ENCODE data around the gene SPDYE16. TPM values are rescaled to one million over a fixed set of nuclear protein-coding genes. Genes with fewer than 3 reads are reported as not detected.
"Not testable (repeated sequence)": the region's sequence is repeated elsewhere in the genome, so short reads cannot be mapped to it uniquely, and the experiment has no call there.

SPDYE16 gene, protein sequence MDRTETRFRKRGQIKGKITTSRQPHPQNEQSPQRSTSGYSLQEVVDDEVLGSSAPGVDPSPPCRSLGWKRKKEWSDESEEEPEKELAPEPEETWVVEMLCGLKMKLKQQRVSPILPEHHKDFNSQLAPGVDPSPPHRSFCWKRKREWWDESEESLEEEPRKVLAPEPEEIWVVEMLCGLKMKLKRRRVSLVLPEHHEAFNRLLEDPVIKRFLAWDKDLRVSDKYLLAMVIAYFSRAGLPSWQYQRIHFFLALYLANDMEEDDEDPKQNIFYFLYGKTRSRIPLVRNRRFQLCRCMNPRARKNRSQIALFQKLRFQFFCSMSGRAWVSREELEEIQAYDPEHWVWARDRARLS
- 0.18 to 0.44 TPM (median 0.34 TPM) in 3 replicates for total RNA-seq

DNA sequence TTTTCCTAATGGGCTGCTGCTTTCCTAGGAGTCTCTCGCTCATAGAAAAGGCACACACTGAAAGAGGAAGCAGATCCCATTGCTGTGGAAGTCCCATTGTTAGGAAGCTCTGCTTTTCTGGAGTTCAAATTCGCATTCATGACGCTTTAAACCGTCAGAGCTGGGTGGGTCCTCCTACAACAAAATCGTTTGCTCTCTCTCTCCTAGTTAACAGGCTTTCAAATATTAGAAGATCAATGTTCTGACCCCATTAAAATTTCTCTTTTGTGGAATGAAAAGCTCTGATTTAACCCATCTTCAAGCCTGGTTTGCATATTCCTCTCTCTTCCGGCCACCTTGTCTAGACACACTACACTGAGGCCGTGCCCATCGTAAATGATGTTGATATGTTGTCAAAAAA lies at the start of gene SPDYE16:
Gene SPDYE16 (minus strand): TSS at position 101 of the 400 bp plus-strand sequence. CDS start 1,838 bp downstream, outside the sequence.
- H3K36me3 Mint-ChIP-seq; H3K27ac Mint-ChIP-seq; H3K9me3 Mint-ChIP-seq; H3K27me3 Mint-ChIP-seq (ENCODE audit: low read depth); H3K4me3 Mint-ChIP-seq; DNase-seq (ENCODE audit: low spot score in 2 of 2, unreplicated experiment in 2 of 2); H3K4me1 Mint-ChIP-seq: not testable (repeated sequence)

DNA sequence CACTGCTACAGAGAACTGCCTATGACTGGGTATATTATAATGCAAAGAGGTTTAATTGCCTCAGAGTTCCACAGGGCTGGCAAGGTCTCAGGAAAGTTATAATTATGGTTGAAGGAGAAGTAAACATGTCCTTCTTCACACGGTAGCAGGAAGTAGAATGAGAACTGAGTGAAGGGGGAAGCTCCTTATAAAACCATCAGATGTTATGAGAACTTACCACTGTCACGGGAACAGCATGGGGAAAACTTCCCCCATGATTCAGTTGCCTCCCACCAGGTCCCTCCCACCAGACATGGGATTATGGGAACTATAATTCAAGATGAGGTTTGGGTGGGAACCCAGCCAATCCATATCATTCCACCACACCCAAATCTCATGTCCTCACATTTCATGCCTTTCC lies 49.6 kb upstream of the SPDYE16 start:
- peaks cover 17% of the 10 kb centered on the region for H3K9me3 Mint-ChIP-seq
- not testable (repeated sequence) for DNase-seq (ENCODE audit: low spot score in 2 of 2, unreplicated experiment in 2 of 2); H3K36me3 Mint-ChIP-seq; H3K4me3 Mint-ChIP-seq; H3K4me1 Mint-ChIP-seq; H3K27me3 Mint-ChIP-seq (ENCODE audit: low read depth); H3K27ac Mint-ChIP-seq

DNA sequence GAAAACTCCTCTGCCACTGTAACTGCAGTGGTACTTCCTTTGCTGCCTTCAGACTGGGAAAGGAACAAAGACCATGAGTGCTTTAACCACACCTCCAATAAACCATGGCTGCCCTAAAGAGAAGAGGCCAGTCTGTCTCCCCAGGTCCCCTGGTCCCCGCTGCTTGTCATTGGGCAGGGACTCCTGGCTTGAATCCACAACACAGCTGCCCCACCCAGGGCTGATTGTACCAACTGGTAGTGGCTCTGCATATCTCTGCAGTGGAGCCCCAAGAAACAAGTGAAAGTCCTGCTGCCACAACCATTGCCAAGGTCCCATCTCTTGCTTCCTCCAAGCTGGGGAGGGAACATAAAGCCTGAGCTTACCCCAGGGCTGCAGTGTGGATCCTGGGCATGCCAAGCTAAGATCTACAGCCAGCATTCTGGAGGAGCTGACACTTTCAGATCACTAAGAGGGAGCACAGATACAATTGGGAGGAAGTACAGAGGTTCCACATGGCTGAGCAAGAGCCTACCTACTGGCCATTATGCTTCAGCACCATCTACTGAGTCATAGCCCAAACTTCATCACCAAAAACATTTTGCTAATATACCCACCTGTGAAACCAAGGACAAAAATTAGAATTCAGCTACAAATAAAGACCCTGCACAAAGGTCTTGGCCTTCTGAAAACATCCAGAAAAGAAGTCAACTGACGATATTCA lies 48.7 kb upstream of the SPDYE16 start:
- H3K36me3 Mint-ChIP-seq; H3K27ac Mint-ChIP-seq; H3K27me3 Mint-ChIP-seq (ENCODE audit: low read depth); H3K4me1 Mint-ChIP-seq; H3K4me3 Mint-ChIP-seq; DNase-seq (ENCODE audit: low spot score in 2 of 2, unreplicated experiment in 2 of 2): not testable (repeated sequence)
- H3K9me3 Mint-ChIP-seq: peaks cover 13% of the 10 kb centered on the region

DNA sequence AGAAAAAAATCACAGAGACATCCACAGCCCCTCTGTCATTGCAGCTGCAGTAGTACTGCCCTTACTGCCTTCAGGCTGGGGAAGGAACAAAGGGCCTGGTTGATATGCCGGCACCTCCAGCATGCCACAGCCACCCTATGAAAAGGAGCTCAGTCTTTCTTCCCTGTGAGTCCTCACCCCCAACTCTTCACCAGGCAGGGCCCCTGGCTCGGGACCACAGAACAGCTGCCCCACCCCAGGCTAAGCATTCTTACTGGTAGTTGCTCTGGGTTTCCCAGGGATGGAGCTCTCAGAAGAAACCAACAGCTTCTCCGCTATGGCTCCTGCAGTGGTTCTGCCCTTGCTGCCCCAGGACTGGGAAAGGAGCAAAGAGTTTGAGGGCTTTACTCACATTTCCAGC lies 47.9 kb upstream of the SPDYE16 start:
- not testable (repeated sequence) for H3K27ac Mint-ChIP-seq; DNase-seq (ENCODE audit: low spot score in 2 of 2, unreplicated experiment in 2 of 2); H3K36me3 Mint-ChIP-seq; H3K4me3 Mint-ChIP-seq; H3K27me3 Mint-ChIP-seq (ENCODE audit: low read depth); H3K4me1 Mint-ChIP-seq
- peaks cover 11% of the 10 kb centered on the region for H3K9me3 Mint-ChIP-seq

DNA sequence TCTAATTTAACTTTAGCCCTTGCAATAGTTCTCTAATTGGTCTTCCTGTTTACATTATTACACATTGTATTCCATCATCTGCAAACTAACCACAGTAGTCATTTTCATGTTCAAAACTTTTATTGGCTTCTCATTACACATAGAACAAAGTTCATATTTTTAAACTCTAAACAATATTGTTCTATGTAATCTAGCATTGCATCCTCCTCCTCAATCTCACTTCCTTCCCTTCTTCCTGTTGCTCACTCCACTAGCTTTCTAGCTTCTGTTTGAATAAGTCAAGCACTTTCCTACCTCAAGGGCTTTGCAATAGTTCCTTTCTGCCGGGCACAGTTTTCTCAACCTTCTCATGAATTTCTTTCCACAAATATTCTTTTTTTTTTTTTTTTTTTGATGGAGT lies 45.5 kb upstream of the SPDYE16 start:
- H3K36me3 Mint-ChIP-seq; H3K9me3 Mint-ChIP-seq; H3K27ac Mint-ChIP-seq; H3K4me1 Mint-ChIP-seq; H3K27me3 Mint-ChIP-seq (ENCODE audit: low read depth); H3K4me3 Mint-ChIP-seq; DNase-seq (ENCODE audit: low spot score in 2 of 2, unreplicated experiment in 2 of 2): not testable (repeated sequence)

DNA sequence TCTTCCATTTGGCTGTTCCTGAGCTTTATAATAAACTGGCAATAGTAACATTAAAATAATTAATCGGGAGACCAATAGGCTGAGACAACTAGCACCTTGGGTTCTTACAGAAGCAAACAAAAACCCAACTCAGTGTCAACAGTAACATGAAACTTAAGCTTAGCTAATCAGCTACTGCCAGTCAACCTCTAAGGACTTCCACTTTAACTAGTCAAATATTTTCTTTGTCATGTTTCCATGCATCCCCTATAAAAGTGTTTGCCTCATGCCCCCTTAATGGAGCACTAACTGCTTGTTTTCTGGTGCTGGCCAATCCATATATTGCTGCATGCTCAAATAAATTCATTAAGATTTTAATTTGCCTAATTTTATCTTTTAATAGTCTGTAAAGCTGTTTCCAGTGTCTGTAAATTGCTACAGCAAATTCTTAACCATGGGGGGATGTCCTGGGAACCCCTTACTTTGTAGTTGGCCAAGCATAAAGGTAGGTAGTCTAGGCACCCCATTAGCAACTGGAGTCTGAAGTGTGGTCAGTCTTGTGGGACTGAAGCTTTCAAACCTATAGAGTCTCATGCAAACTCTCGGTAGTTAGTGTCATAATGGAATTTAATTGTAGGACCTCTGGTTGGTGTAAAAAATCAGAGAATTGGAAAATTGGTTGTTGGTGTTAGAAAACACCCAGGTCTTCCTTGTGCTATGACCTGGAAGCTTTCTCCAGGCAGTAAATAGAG lies 43.7 kb upstream of the SPDYE16 start:
- not testable (repeated sequence) for H3K36me3 Mint-ChIP-seq; H3K27ac Mint-ChIP-seq; H3K9me3 Mint-ChIP-seq; H3K4me3 Mint-ChIP-seq; DNase-seq (ENCODE audit: low spot score in 2 of 2, unreplicated experiment in 2 of 2); H3K27me3 Mint-ChIP-seq (ENCODE audit: low read depth)
- peaks cover 11% of the 10 kb centered on the region for H3K4me1 Mint-ChIP-seq

DNA sequence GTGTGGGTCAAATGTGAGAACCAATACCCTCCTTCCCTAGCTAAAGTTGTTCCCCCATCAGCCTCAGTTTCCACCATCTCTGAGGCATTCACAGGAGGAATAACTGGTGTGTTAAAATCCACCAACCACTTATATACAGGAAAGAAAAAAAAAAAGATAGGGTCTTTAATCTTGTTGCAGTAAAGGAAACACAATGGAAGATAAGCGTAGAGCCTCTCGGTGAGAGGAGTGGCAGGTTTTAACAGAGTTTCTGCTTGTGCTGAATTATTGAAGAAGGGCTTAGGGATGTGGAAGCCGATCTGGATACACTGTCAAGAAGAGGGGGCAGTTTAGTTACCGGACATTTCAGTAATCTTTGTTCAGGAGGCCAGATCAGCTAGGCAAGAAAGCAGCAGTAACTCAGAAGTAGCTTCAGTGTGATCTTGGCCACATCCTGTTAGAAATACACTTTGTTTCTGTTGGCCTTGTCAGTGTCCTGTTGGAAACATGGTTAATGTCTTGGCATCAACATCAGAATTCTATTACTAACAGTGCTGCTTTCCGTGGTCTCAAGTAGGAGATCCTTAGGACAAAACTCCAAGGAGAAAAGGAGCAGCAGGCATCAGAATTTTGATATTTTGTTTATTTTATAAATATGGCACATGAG lies 40.7 kb upstream of the SPDYE16 start:
- H3K4me3 Mint-ChIP-seq; H3K27me3 Mint-ChIP-seq (ENCODE audit: low read depth); DNase-seq (ENCODE audit: low spot score in 2 of 2, unreplicated experiment in 2 of 2); H3K9me3 Mint-ChIP-seq; H3K36me3 Mint-ChIP-seq: not testable (repeated sequence)
- Mint-ChIP-seq H3K4me1 (peaks cover 11% of the 10 kb centered on the region), H3K27ac (peak overlapping the region; percentile 77)

DNA sequence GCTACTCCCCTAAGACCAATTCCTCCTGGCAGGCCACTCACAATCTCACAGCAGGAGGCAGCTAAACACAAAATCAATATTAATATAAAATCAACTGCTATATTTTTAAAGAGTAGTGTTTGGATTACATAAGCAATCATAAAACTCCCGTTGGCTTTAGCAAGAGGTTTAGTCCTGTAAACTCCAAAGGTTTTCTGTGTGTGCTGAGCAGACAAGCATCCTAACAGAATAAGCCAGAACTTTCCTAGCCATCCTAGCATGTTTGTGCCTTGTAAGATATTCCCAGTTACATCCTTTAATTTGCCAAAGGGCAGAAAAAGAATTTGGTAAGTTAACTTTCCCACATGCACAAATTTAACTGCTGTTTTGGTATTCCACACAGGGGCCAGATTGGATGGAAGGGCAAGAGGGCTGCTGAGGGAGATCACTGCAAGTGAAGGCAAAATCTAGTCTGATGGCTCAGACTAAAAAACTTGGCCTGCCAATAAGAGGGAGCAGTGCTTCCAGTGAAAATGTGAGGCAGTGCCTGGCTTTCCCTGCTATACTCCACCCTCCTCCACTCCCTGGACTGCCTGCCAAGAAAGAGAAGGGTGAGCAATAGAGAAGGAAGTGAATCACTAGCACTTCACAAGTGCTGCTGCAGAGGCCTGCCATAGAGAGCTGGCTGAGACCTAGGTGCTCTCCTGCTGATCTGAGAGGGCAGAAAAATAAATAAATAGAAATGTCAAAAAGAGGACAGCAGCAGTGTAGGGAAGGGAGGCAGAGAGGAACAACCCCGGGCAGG lies 39.9 kb upstream of the SPDYE16 start:
- Mint-ChIP-seq H3K4me1 (peaks cover 11% of the 10 kb centered on the region), H3K27ac (peak overlapping the region; percentile 77)
- not testable (repeated sequence) for H3K9me3 Mint-ChIP-seq; H3K4me3 Mint-ChIP-seq; H3K27me3 Mint-ChIP-seq (ENCODE audit: low read depth); H3K36me3 Mint-ChIP-seq
- DNase-seq (ENCODE audit: low spot score in 2 of 2, unreplicated experiment in 2 of 2): peak in 1 of 2 experiments; percentile 40

DNA sequence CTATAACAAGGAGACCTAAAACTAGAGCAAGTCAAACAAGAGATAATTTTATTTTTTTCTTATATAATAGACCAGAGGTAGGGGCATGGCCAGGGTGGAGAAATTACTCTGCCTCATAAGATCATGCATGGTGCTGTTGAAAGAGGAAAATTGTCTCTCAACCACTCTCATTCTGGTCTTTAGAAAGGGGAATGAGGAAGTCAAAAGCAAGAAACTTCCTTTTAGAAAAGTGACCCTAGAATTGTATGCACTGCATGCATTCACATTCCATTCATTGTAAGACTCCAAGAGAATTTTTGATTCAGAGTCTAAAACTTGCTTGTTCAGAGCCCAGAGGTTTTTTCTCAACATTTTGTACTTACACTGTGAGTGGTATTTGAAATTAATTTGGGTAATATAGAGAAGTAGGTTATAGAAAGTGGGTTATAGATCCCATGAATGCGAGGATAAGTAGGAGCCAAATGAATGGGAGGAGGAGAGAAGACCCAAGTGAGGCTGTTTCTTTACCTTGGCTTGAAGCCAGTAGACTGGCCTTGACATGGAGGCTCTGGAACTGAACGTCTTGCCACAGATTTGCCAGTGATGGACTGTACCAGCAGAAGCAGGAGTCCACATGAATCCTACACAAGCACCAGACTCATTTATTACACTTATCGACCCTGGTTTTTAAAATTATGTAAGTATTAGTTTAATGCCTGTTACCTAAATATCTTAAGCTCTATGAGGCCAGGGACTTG lies 33.0 kb upstream of the SPDYE16 start:
- not testable (repeated sequence) for H3K27me3 Mint-ChIP-seq (ENCODE audit: low read depth); DNase-seq (ENCODE audit: low spot score in 2 of 2, unreplicated experiment in 2 of 2); H3K36me3 Mint-ChIP-seq; H3K4me3 Mint-ChIP-seq; H3K9me3 Mint-ChIP-seq
- Mint-ChIP-seq H3K27ac (peak overlapping the region; percentile 89), H3K4me1 (peaks cover 13% of the 10 kb centered on the region)

DNA sequence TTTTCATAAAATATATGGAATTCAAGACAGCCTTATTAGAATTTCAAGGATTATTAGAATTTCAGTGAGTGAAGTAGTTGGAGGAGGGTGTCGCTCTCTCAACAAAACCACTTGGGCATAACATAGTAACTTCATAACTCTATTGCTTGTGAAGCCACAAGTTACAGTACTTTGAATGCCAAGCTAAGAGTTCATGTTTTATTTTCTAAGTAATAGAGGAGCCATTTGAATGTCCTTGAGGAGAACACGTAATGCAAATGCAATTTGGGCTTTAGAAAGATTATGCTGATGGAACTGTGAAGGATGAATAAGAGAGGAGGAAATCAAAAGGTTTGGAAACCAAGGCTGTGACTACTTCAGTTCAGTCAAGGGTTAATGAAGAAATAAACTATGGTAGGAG lies 32.3 kb upstream of the SPDYE16 start:
- H3K4me1 Mint-ChIP-seq: peaks cover 13% of the 10 kb centered on the region
- not testable (repeated sequence) for H3K36me3 Mint-ChIP-seq; H3K27ac Mint-ChIP-seq; DNase-seq (ENCODE audit: low spot score in 2 of 2, unreplicated experiment in 2 of 2); H3K27me3 Mint-ChIP-seq (ENCODE audit: low read depth); H3K9me3 Mint-ChIP-seq; H3K4me3 Mint-ChIP-seq

DNA sequence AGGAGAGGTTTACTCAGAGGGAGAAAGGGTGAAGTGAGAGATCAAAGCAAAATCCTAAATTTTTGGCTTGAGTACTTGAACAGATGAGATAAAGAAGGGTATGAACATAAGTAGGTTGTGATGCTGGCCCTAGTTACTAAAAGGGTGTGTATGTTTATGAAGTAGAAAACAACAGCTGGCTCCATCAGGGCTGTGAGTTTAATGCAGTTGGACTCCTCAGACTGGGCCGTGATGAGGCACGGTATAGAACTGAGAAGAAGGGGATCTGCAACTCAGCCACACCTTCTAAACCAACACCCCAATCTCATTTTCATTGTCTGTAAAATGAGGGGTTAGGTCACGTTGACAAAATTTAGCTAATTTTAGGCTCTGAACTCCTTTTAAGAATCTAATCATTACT lies 29.2 kb upstream of the SPDYE16 start:
- not testable (repeated sequence) for H3K4me3 Mint-ChIP-seq; H3K27me3 Mint-ChIP-seq (ENCODE audit: low read depth); H3K9me3 Mint-ChIP-seq; H3K36me3 Mint-ChIP-seq; DNase-seq (ENCODE audit: low spot score in 2 of 2, unreplicated experiment in 2 of 2); H3K27ac Mint-ChIP-seq
- peaks cover 17% of the 10 kb centered on the region for H3K4me1 Mint-ChIP-seq

DNA sequence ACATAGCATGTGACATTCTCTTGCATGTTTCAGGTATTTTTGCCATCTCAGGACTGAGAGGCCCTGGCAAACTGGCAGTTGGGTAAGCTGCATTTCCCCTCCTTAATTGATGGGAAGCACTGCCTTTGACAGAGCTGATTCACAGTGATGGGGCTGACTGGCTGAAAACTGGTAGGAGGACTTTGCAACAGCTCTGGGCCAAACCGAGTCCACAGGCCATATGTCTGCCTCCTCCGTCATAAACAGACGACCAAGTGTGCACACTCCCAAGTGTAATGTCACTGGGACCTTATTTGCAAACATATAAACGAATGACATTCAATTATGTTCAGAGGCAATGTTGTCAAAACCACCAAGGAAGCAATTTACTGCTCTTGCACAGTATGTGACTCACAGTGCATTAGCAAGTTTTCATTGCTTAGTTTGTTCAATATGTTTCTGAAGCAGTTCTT lies 27.3 kb upstream of the SPDYE16 start:
- peaks cover 13% of the 10 kb centered on the region for H3K4me1 Mint-ChIP-seq
- not testable (repeated sequence) for H3K4me3 Mint-ChIP-seq; DNase-seq (ENCODE audit: low spot score in 2 of 2, unreplicated experiment in 2 of 2); H3K9me3 Mint-ChIP-seq; H3K27me3 Mint-ChIP-seq (ENCODE audit: low read depth)
- H3K27ac Mint-ChIP-seq: peak overlapping the region; percentile 55
- H3K36me3 Mint-ChIP-seq: peaks cover 17% of the 10 kb centered on the region
